Inflammatory macrophage treated with lipopolysaccharide for 1 hour (primary cell): Measurements from ENCODE around the gene GOLGA8T.
"Not testable (repeated sequence)": the region's sequence is repeated elsewhere in the genome, so short reads cannot be mapped to it uniquely, and the experiment has no call there.

Experiments
- DNase-seq, 2 donors: peaks; one replicate each; pipeline ENCODE4 v3.0.0-alpha.2; 2020 to 2022

The GOLGA8T gene, protein sequence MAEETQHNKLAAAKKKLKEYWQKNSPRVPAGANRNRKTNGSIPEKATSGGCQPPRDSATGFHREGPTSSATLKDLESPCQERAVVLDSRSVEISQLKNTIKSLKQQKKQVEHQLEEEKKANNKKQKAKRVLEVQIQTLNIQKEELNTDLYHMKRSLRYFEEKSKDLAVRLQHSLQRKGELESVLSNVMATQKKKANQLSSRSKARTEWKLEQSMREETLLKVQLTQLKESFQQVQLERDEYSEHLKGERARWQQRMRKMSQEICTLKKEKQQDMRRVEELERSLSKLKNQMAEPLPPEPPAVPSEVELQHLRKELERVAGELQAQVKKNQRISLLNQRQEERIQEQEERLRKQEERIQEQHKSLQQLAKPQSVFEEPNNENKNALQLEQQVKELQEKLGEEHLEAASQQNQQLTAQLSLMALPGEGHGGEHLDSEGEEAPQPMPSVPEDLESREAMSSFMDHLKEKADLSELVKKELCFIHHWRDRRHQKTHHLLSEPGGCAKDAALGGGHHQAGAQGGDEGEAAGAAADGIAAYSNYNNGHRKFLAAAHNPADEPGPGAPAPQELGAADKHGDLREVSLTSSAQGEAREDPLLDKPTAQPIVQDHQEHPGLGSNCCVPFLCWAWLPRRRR

DNA sequence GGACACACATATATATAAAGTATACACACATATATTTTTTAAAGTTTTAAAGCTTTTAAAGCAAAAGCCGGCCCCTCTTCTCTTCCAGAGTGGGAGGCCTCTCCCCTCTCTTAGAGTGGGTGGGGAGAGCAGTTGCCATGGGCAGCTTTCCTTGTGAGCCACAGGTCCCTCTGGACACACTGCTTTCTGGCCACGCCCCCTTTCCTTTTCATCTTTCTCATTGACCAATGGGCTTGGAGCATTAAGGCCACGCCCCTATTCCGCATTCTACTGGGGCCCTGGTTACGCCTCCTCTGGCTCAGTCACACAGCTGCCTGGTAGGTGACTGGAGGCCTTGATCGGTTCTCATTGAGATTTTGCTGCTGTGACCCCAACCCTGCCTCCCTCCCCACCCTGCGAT is at the start of gene GOLGA8T:
Gene GOLGA8T, plus strand, starts transcription at position 301 of the 400 bp plus-strand sequence. Its CDS starts 98 bp downstream, at position 399.
- not testable (repeated sequence) for DNase-seq

GRCh38 chr15:30097827-30098226 is 37.0 kb upstream of the GOLGA8T start:
- DNase-seq = not testable (repeated sequence)

- DNase-seq = not testable (repeated sequence)
Measured at GRCh38 chr15:30102890-30103289, 32.0 kb upstream of the GOLGA8T start.

DNA sequence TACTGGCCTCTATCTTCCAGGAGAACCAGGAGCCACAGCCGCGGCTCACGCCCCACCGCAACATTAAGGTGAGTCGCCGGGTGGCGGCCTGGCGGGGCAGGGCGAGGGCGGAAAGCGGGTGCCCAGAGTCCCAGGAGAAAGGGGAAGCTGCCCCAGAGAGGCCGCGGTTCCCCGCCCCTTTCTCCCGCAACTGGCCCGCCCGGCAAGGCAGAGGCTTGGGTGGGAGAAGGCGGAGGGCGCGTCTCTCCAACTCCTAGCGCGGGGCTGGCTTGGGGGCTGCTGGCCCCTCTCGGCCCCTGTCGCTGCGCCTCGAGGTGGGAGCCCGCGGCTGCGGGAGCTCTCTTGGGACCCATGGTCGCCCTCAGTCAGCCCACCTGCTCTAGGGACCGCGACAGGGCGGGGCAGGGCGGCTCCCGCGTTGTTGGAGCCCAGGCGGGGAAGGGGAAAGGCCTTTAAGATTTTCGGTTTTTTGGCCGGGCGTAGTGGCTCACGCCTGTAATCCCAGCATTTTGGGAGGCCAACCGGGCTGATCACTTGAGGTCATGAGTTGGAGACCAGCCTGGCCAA is 30.8 kb upstream of the GOLGA8T start:
- not testable (repeated sequence) for DNase-seq

DNA sequence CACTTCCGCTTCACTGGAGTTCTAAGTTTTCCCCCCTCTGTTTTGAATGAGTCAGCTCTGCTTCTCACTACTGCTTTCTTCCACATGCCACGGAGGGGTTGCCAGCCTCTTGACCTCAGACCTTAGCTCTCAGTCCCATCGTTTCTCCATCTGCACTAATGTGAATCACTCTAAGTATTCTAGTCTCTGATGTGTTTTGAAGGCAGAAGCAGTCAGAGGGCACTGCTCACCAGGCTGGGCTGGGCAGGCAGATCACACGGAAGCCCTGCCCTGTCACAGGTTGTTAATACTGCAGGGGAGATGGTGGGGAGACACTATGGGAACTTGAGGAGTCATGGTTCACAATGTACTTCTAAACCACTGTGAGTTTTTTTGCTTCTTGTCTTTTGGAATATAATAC is 24.3 kb upstream of the GOLGA8T start:
- not testable (repeated sequence) for DNase-seq

DNA sequence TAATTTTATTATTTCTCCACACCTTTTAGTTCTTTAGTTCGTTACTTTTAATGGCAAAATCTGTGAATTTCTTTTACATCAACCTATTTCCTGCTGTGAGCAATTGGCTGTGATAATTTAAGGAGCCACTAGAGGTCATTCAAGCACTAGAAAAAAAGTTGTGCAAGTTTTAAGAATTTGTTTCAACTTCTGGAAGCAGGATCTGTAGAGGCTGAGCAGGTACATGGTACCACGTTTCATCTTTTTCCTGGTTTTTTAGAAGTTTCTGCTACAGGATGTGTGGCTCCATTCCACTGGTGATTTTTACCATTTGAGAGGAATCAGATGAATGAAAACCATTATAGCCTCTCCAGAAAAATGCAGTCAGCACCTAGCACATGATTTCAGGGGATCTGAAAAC is 4.8 kb upstream of the GOLGA8T start:
- not testable (repeated sequence) for DNase-seq

DNA sequence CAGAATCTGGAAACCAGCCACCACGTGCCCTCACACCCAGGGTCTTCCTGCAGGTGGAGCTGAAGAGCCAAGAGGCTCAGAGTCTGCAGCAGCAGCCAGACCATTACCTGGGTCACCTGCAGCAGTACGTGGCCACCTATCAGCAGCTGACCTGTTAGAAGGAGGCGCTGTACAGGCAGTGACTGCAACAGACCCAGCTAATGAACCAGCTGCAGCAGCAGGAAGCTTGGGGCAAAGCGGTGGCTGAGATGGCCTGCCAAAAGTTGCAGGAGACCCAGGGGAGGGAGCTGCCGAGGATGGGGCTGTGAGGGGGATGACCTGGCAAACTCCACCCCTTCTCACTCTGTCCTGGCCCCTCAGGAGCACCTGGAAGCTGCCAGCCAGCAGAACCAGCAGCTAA is 8.4 kb downstream of the GOLGA8T start:
- not testable (repeated sequence) for DNase-seq

GRCh38 chr15:30149891-30150290 is 15.0 kb downstream of the GOLGA8T start:
- not testable (repeated sequence) for DNase-seq

- DNase-seq = not testable (repeated sequence)
Measured at GRCh38 chr15:30162479-30163357, 27.9 kb downstream of the GOLGA8T start.

DNA sequence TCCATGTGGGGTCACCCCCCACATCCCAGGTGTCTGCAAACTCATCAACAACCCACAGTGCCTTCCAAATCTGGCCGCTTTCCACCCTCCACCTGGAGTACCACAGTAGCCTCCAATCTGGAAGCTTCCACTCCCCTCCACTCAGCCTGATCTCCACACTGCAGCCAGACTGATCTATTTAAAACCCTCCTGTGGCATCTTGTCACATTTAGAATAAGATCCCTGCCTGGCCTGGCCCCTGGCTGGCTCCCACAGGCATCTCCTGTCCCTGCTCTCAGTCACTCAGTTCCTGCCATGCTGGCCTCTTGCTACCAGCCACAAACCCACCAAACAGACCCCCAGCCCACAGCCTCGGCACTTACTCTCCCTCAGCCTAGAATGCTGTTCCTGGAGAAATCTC is 28.9 kb downstream of the GOLGA8T start:
- DNase-seq = not testable (repeated sequence)

GRCh38 chr15:30164257-30164656 is 29.4 kb downstream of the GOLGA8T start:
- not testable (repeated sequence) for DNase-seq

GRCh38 chr15:30167403-30167802 is 32.6 kb downstream of the GOLGA8T start:
- not testable (repeated sequence) for DNase-seq

DNA sequence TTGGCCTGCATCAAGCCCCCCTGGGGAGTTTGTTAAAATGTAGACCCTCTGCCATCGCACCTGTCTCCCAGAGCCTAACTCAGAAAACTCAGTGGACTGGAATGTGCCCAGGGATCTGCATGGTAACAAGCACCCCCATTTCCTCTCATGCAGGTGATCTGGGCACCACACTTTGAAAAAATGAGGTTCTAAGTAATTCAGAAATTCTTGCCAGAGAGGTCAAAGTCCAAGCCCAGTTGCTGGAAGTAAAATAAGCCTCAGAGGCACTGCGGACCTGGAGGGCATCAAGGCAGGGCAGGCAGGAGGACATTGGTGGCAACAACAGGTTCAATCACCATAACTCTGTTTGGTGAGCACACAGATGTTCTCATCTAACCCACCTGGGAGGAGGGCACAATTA is 33.0 kb downstream of the GOLGA8T start:
- not testable (repeated sequence) for DNase-seq

DNA sequence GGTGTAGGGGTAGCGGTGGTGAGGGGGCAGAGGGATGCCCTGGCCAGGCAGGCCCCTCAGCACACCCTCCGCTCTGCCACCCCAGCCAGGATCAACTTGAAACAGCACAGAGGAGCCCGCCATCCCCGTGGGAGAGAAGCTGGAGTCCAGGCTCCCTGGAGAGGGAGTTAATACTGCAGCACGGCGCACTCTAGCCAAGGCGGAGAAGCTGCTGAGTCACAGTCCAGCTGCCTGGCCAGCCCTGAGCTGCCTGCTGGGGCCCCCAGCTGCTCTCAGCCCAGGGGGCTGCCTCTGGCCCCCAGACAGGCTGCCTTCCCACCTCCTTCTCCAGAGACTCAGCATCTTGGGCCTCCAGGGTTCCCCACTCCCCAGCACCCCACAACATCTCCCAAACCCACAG is 36.6 kb downstream of the GOLGA8T start:
- not testable (repeated sequence) for DNase-seq

- not testable (repeated sequence) for DNase-seq
Measured at GRCh38 chr15:30173041-30173608, 38.3 kb downstream of the GOLGA8T start.

DNA sequence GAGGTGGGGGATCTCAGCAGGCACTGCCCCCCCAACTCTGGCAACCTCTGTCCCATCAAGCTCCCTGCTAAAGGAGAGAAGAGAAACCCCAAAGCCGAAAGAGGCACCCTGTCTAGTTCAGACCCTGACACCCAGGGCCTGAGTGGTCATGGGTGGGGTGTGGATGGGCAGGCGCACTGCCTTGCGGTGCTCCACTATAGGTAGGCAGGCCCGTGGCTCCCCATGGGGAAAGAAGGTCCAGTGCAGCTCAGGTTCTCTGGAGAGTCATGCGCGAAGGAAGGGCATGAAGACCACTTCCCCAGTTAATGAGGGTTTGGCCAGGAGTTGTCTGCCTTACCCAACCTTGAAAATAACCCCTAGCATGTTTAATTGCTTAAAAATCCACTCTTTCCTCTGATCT is 40.4 kb downstream of the GOLGA8T start:
- DNase-seq = not testable (repeated sequence)

DNA sequence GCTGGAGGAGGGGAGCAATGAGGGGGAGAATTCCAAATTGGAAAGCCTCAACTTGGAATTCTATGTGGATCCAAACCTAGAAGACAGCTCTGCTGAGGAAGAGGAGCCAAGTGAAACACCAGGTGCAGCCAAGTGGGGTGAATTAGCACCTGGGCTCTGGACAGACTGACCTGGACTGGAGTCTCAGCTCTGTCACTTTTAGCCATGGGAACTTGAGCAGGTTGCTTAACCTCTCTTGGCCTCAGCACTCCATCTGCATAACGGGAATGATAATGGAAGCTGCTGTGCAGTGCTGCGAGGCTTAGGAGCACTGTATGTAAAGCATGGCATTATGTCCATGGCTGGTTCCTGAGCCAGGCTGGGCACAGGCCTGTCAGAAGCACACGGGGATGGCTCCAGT is 41.8 kb downstream of the GOLGA8T start:
- DNase-seq = not testable (repeated sequence)

GRCh38 chr15:30179814-30180213 is 45.0 kb downstream of the GOLGA8T start:
- DNase-seq = not testable (repeated sequence)

DNA sequence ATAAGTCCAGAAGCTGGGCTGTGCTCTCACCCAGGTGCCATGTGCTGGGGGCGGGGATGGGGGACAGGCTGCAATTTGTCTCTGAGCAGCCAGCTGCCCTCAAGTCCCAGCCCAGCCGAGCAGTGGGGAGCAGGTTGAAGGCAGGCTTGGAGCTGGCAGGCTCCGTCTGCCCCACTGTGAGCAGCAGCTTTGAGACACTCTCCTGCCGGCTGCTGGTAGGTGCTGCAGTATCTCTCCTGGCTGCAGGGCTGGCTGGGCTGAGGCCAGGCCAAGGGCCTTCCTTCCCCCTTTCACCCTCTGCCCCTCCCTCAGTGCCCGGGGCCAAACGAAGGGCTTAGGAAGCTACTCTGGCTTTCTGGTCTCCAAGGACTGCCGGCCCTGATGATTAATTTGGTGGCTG is 50.6 kb downstream of the GOLGA8T start:
- not testable (repeated sequence) for DNase-seq

DNA sequence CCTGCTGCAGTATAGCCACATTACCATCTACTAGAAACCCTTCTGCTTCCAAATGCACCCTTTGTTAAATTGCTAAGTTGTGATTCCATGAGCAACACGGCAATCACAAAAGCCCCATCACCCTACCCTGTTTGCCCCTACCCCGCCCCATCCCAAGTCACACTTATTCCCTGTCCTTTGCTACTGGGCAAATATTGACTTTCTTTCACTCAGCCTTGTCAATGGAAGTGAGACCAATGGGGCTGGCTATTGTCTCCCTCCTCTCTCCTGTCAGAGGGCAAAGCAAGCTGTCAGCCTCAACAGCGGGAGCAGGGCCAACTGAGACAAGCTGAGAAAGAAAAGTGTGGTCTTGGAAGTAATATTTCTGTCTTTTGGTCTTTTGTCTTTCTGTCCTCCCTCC is 52.6 kb downstream of the GOLGA8T start:
- not testable (repeated sequence) for DNase-seq

- not testable (repeated sequence) for DNase-seq
Measured at GRCh38 chr15:30189754-30190153, 54.9 kb downstream of the GOLGA8T start.

DNA sequence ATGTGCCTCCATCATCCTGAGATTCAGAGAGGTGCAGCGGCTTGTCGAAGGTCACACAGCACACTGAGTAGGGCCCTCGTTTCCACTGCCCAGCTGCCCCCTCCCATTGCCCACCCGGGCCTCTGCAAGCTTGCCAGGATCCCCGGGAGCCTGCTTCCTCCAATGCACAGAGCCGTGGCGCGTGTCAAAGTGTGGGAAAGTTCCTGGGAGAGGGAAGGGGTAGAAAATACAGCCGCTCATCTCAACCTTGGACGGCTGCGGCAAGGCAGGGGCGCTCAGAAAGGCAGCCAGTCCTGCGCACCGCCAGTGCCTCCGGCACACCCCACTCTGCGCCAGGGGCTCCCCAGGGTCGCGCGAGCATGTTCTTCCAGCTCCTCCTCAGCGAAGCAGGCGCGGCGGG is 56.3 kb downstream of the GOLGA8T start:
- DNase-seq = not testable (repeated sequence)
